CD14-positive monocyte (primary cell): ENCODE results near the gene NID1. TPM values are rescaled to one million over a fixed set of nuclear protein-coding genes. Genes with fewer than 3 reads are reported as not detected.

Source experiments
- DNase-seq, 3 donors: peaks; one replicate each; pipeline ENCODE4 v3.0.0-alpha.2; 2011 to 2022
- H2AFZ ChIP-seq: 2 replicates; pipeline ENCODE4 v1.6.0; 2012; ENCODE audit warnings: mild to moderate bottlenecking, low read depth, low read length, inconsistent platforms; ENCODE audit not compliant: insufficient read depth, poor library complexity, severe bottlenecking
- H3K27ac ChIP-seq, 2 donors: 1 replicate in 1 of 2; 2 replicates in 1 of 2; pipeline ENCODE4 v1.5.1; 2012 to 2013; ENCODE audit warnings: low read length in 2 of 2, control low read depth in 1 of 2, inconsistent platforms in 1 of 2, low read depth in 1 of 2, mild to moderate bottlenecking in 1 of 2
- H3K27me3 ChIP-seq, 2 donors: one replicate each; pipeline versions ENCODE4 v1.6.0 to v1.6.1; 2011 to 2013; ENCODE audit warnings: low read length in 2 of 2; ENCODE audit not compliant: control insufficient read depth in 2 of 2, insufficient read depth in 2 of 2
- H3K36me3 ChIP-seq, 2 donors: replicated peaks in 1 of 2; 1 replicate in 1 of 2; 2 replicates in 1 of 2; pipeline versions ENCODE4 v1.5.1 to v1.6.1; 2012 to 2013; ENCODE audit warnings: low read length in 2 of 2, control low read depth in 1 of 2, inconsistent platforms in 1 of 2, mild to moderate bottlenecking in 1 of 2; ENCODE audit not compliant: insufficient read depth in 2 of 2, control insufficient read depth in 1 of 2
- H3K4me1 ChIP-seq, 2 donors: 1 replicate in 1 of 2; 2 replicates in 1 of 2; pipeline versions ENCODE4 v1.5.1 to v1.6.1; 2012 to 2013; ENCODE audit warnings: low read length in 2 of 2, control low read depth in 1 of 2, inconsistent platforms in 1 of 2, mild to moderate bottlenecking in 1 of 2, moderate library complexity in 1 of 2; ENCODE audit not compliant: insufficient read depth in 2 of 2, control insufficient read depth in 1 of 2
- H3K4me2 ChIP-seq: replicated peaks from 2 replicates; pipeline ENCODE3; 2012; ENCODE audit warnings: low read length, moderate library complexity, mild to moderate bottlenecking; ENCODE audit not compliant: poor library complexity, severe bottlenecking; ENCODE audit errors: extremely low read depth
- H3K4me3 ChIP-seq, 3 experiments: fragments of 200-600 bp in 1 of 3; sonication (generic) in 1 of 3; replicated peaks in 1 of 3; 1 replicate in 2 of 3; 2 replicates in 1 of 3; pipeline ENCODE4 v1.5.1; 2011 to 2013; ENCODE audit warnings: low read length in 3 of 3, mild to moderate bottlenecking in 3 of 3, control low read depth in 2 of 3, low read depth in 2 of 3, inconsistent platforms in 1 of 3, moderate library complexity in 1 of 3
- H3K79me2 ChIP-seq: 2 replicates; pipeline ENCODE4 v1.6.0; 2012; ENCODE audit warnings: mild to moderate bottlenecking, control low read depth, inconsistent platforms, low read length, moderate library complexity; ENCODE audit not compliant: insufficient read depth
- H3K9ac ChIP-seq: 2 replicates; pipeline ENCODE4 v1.6.0; 2017; ENCODE audit warnings: low read length, mild to moderate bottlenecking; ENCODE audit not compliant: insufficient read depth, poor library complexity, severe bottlenecking
- H3K9me3 ChIP-seq, 2 donors: replicated peaks in 1 of 2; 1 replicate in 1 of 2; 2 replicates in 1 of 2; pipeline versions ENCODE4 v1.5.1 to v1.6.1; 2012 to 2013; ENCODE audit warnings: low read length in 2 of 2, control low read depth in 1 of 2; ENCODE audit not compliant: control insufficient read depth in 1 of 2, insufficient read depth in 1 of 2
- H4K20me1 ChIP-seq: 2 replicates; pipeline ENCODE4 v1.6.0; 2012; ENCODE audit warnings: mild to moderate bottlenecking, low read length, control low read depth, moderate library complexity; ENCODE audit not compliant: insufficient read depth
- H3K27ac Mint-ChIP-seq, 7 donors: one replicate each; pipeline ENCODE4 v1.8.0; 2020; ENCODE audit warnings: mild to moderate bottlenecking in 7 of 7, mixed read lengths in 7 of 7, moderate library complexity in 6 of 7, inconsistent platforms in 2 of 7
- H3K27me3 Mint-ChIP-seq, 3 donors: one replicate each; pipeline ENCODE4 v1.8.0; 2021 to 2022; ENCODE audit warnings: low read depth in 3 of 3, mild to moderate bottlenecking in 3 of 3, mixed read lengths in 3 of 3, moderate library complexity in 3 of 3, inconsistent platforms in 1 of 3
- H3K36me3 Mint-ChIP-seq, 2 donors: one replicate each; pipeline ENCODE4 v1.8.0; 2020; ENCODE audit warnings: mixed read lengths in 2 of 2, inconsistent platforms in 1 of 2, mild to moderate bottlenecking in 1 of 2
- H3K4me1 Mint-ChIP-seq: one replicate; pipeline ENCODE4 v1.8.0; 2020; ENCODE audit warnings: mild to moderate bottlenecking, mixed read lengths
- H3K4me3 Mint-ChIP-seq, 2 donors: one replicate each; pipeline ENCODE4 v1.8.0; 2020; ENCODE audit warnings: mild to moderate bottlenecking in 2 of 2, mixed read lengths in 2 of 2, moderate library complexity in 1 of 2
- H3K9me3 Mint-ChIP-seq, 7 donors: one replicate each; pipeline ENCODE4 v1.8.0; 2020 to 2022; ENCODE audit warnings: mixed read lengths in 7 of 7, mild to moderate bottlenecking in 6 of 7, moderate library complexity in 6 of 7, inconsistent platforms in 2 of 7
- CTCF ChIP-seq: fragments of 200-600 bp; IDR thresholded peaks from one replicate; pipeline ENCODE4 v1.8.0; 2022; ENCODE audit warnings: antibody characterized with exemption, mild to moderate bottlenecking
- WGBS: methylation state at CpG from one replicate; pipeline ENCODE4 v1.1.5; 2013; ENCODE audit warnings: missing lambda C conversion rate; ENCODE audit not compliant: insufficient coverage; 5-methylcytosine and 5-hydroxymethylcytosine counted together
- intact Hi-C, 2 donors: fragments of 100-400 bp; cut with micrococcal nuclease; formaldehyde crosslinking; loops; one replicate each; pipeline versions ENCODE4 v1.15.0 to v1.15.1; 2023
- polyA plus RNA-seq, 3 donors: library from polyadenylated mRNA; depleted of rRNA in 1 of 3; unstranded in 2 of 3; stranded (reverse) in 1 of 3; fragments of 300-500 nt in 2 of 3; fragments of >200 nt in 1 of 3; fragmentation: Illumina TruSeq in 2 of 3; gene quantifications; 1 replicate in 2 of 3; 2 replicates in 1 of 3; pipeline ENCODE4 v1.2.3, GENCODE V29; 2012 to 2021

NID1 gene
- polyA plus RNA-seq, 3 donors: 6.8 to 19.7 (median 14.4) TPM

GRCh38 chr1:236018885-236019453 lies 45.9 kb downstream of the NID1 start:
- 70% methylated on average over 3 of the region's 5 CpGs for WGBS
- TF ChIP-seq CTCF: no peak
- Histone ChIP-seq H4K20me1 (no peaks in the 10 kb centered on the region), H3K27ac (no peak overlapping the region), H3K36me3 (peaks cover 12 to 32% of the 10 kb centered on the region in 2 donors), H3K27me3 (no peaks in the 10 kb centered on the region), H3K4me1 (peaks cover 10 to 15% of the 10 kb centered on the region in 2 donors), H3K4me3 (no peak overlapping the region), H3K9ac (no peak overlapping the region), H3K4me2 (no peak overlapping the region), H3K9me3 (no peaks in the 10 kb centered on the region), H3K79me2 (no peaks in the 10 kb centered on the region), H2AFZ (no peak overlapping the region)
- intact Hi-C loops: no loop called here
- no peak for DNase-seq
- Mint-ChIP-seq H3K4me3 (no peak overlapping the region), H3K27ac (no peak overlapping the region), H3K9me3 (no peaks in the 10 kb centered on the region), H3K27me3 (no peaks in the 10 kb centered on the region), H3K36me3 (peaks cover 9 to 15% of the 10 kb centered on the region in 2 donors), H3K4me1 (peaks cover 27% of the 10 kb centered on the region)

- Histone ChIP-seq H3K9me3 (no peaks in the 10 kb centered on the region), H3K79me2 (no peaks in the 10 kb centered on the region), H3K27me3 (no peaks in the 10 kb centered on the region), H3K4me1 (no peaks in the 10 kb centered on the region), H4K20me1 (no peaks in the 10 kb centered on the region), H3K36me3 (peaks cover 11 to 38% of the 10 kb centered on the region in 2 donors), H2AFZ (no peak overlapping the region), H3K27ac (no peak overlapping the region), H3K9ac (no peak overlapping the region), H3K4me2 (no peak overlapping the region), H3K4me3 (no peak overlapping the region)
- no peak for DNase-seq
- Mint-ChIP-seq H3K4me3 (no peak overlapping the region), H3K4me1 (peaks cover 14% of the 10 kb centered on the region), H3K36me3 (peaks cover 10 to 17% of the 10 kb centered on the region in 2 donors), H3K27ac (no peak overlapping the region), H3K27me3 (no peaks in the 10 kb centered on the region), H3K9me3 (peaks cover 0 to 4% (median 0%) of the 10 kb centered on the region in 7 donors)
- intact Hi-C loops: no loop called here
- WGBS: 100% methylated on average over 1 of the region's 5 CpGs
- TF ChIP-seq CTCF: no peak
Observed at GRCh38 chr1:236016782-236017400, 48.0 kb downstream of the NID1 start.
